ENCODE measurements around the gene BCL2L15.
"Not testable (repeated sequence)": the region's sequence is repeated elsewhere in the genome, so short reads cannot be mapped to it uniquely, and the experiment has no call there.

The BCL2L15 gene

GRCh38 chr1:113860891-113861290, 26.5 kb downstream of the BCL2L15 start:
- ATAC-seq, result no peak
- no peaks in the 10 kb centered on the region for H3K9me3 Mint-ChIP-seq
- DNase-seq (ENCODE audit: low spot score in 2 of 2), result no peak
- peaks cover 60% of the 10 kb centered on the region for H3K4me1 Mint-ChIP-seq
- peak overlapping the region; percentile 55 for H3K27ac Mint-ChIP-seq
- peak overlapping the region; percentile 35 for H3K4me3 Mint-ChIP-seq
- H3K36me3 Mint-ChIP-seq, result peaks cover 82% of the 10 kb centered on the region

- Mint-ChIP-seq H3K4me1 (peaks cover 64% of the 10 kb centered on the region), H3K9me3 (no peaks in the 10 kb centered on the region), H3K27ac (peak overlapping the region; percentile 55), H3K36me3 (peaks cover 82% of the 10 kb centered on the region), H3K4me3 (peak overlapping the region; percentile 36)
- ATAC-seq (peak; percentile 71), DNase-seq (ENCODE audit: low spot score in 2 of 2) (no peak)
Observed at GRCh38 chr1:113859478-113860175, 27.8 kb downstream of the BCL2L15 start.

GRCh38 chr1:113858982-113859381, 28.4 kb downstream of the BCL2L15 start:
- H3K27ac Mint-ChIP-seq, result peak overlapping the region; percentile 54
- H3K9me3 Mint-ChIP-seq, result no peaks in the 10 kb centered on the region
- H3K4me3 Mint-ChIP-seq, result peak overlapping the region; percentile 36
- peaks cover 82% of the 10 kb centered on the region for H3K36me3 Mint-ChIP-seq
- no peak for DNase-seq (ENCODE audit: low spot score in 2 of 2)
- ATAC-seq, result no peak
- peaks cover 64% of the 10 kb centered on the region for H3K4me1 Mint-ChIP-seq

GRCh38 chr1:113858418-113858817, 29.0 kb downstream of the BCL2L15 start:
- peaks cover 83% of the 10 kb centered on the region for H3K36me3 Mint-ChIP-seq
- ATAC-seq, result no peak
- H3K4me3 Mint-ChIP-seq, result no peak overlapping the region
- peak overlapping the region; percentile 54 for H3K27ac Mint-ChIP-seq
- H3K9me3 Mint-ChIP-seq, result no peaks in the 10 kb centered on the region
- no peak for DNase-seq (ENCODE audit: low spot score in 2 of 2)
- H3K4me1 Mint-ChIP-seq, result peaks cover 63% of the 10 kb centered on the region

- Mint-ChIP-seq H3K27ac (peak overlapping the region; percentile 54), H3K4me1 (peaks cover 57% of the 10 kb centered on the region), H3K4me3 (no peak overlapping the region), H3K36me3 (peaks cover 83% of the 10 kb centered on the region), H3K9me3 (no peaks in the 10 kb centered on the region)
- ATAC-seq (no peak), DNase-seq (ENCODE audit: low spot score in 2 of 2) (no peak)
Observed at GRCh38 chr1:113857776-113858175, 29.6 kb downstream of the BCL2L15 start.

- ATAC-seq (no peak), DNase-seq (ENCODE audit: low spot score in 2 of 2) (no peak)
- Mint-ChIP-seq H3K4me1 (peaks cover 44% of the 10 kb centered on the region), H3K9me3 (no peaks in the 10 kb centered on the region), H3K4me3 (no peak overlapping the region), H3K36me3 (peaks cover 90% of the 10 kb centered on the region), H3K27ac (peak overlapping the region; percentile 58)
Observed at GRCh38 chr1:113856401-113856790, 31.0 kb downstream of the BCL2L15 start.

- Mint-ChIP-seq H3K36me3 (peaks cover 96% of the 10 kb centered on the region), H3K4me3 (no peak overlapping the region), H3K4me1 (peaks cover 42% of the 10 kb centered on the region), H3K9me3 (no peaks in the 10 kb centered on the region), H3K27ac (peak overlapping the region; percentile 58)
- DNase-seq (ENCODE audit: low spot score in 2 of 2), result no peak
- ATAC-seq, result no peak
Observed at GRCh38 chr1:113855630-113856400, 31.6 kb downstream of the BCL2L15 start.

- H3K27ac Mint-ChIP-seq, result peak overlapping the region; percentile 8
Observed at GRCh38 chr1:113854234-113854633, 33.1 kb downstream of the BCL2L15 start.

GRCh38 chr1:113852694-113853093, 34.7 kb downstream of the BCL2L15 start:
- Mint-ChIP-seq H3K4me1 (peaks cover 35% of the 10 kb centered on the region), H3K36me3 (peaks cover 99% of the 10 kb centered on the region)
- ATAC-seq; H3K27ac Mint-ChIP-seq; H3K4me3 Mint-ChIP-seq; H3K9me3 Mint-ChIP-seq; DNase-seq (ENCODE audit: low spot score in 2 of 2): not testable (repeated sequence)

More at GRCh38 chr1:113854234-113854633, 33.1 kb downstream of the BCL2L15 start:
- ATAC-seq, result peak; percentile 70
- Mint-ChIP-seq H3K36me3 (peaks cover 99% of the 10 kb centered on the region), H3K4me3 (no peak overlapping the region), H3K4me1 (peaks cover 39% of the 10 kb centered on the region), H3K9me3 (no peaks in the 10 kb centered on the region)
- DNase-seq (ENCODE audit: low spot score in 2 of 2), result no peak

- H3K9me3 Mint-ChIP-seq, result no peaks in the 10 kb centered on the region
- no peak for DNase-seq (ENCODE audit: low spot score in 2 of 2)
- no peak overlapping the region for H3K4me3 Mint-ChIP-seq
- H3K4me1 Mint-ChIP-seq, result peaks cover 27% of the 10 kb centered on the region
- H3K36me3 Mint-ChIP-seq, result peaks cover 99% of the 10 kb centered on the region
- ATAC-seq, result no peak
- H3K27ac Mint-ChIP-seq, result peak overlapping the region; percentile 87
Observed at GRCh38 chr1:113850127-113850796, 37.1 kb downstream of the BCL2L15 start.

GRCh38 chr1:113849072-113849471, 38.3 kb downstream of the BCL2L15 start:
- H3K36me3 Mint-ChIP-seq, result peaks cover 99% of the 10 kb centered on the region
- H3K27ac Mint-ChIP-seq, result no peak overlapping the region
- peaks cover 17% of the 10 kb centered on the region for H3K4me1 Mint-ChIP-seq
- no peak for DNase-seq (ENCODE audit: low spot score in 2 of 2)
- H3K4me3 Mint-ChIP-seq, result no peak overlapping the region
- no peaks in the 10 kb centered on the region for H3K9me3 Mint-ChIP-seq
- ATAC-seq, result no peak

GRCh38 chr1:113846391-113847035, 40.9 kb downstream of the BCL2L15 start:
- DNase-seq (ENCODE audit: low spot score in 2 of 2), result no peak
- Mint-ChIP-seq H3K4me3 (no peak overlapping the region), H3K27ac (peak overlapping the region; percentile 36), H3K9me3 (no peaks in the 10 kb centered on the region), H3K36me3 (peaks cover 99% of the 10 kb centered on the region), H3K4me1 (peaks cover 15% of the 10 kb centered on the region)
- no peak for ATAC-seq

- ATAC-seq (no peak), DNase-seq (ENCODE audit: low spot score in 2 of 2) (no peak)
- Mint-ChIP-seq H3K27ac (peak overlapping the region; percentile 20), H3K4me3 (no peak overlapping the region), H3K36me3 (peaks cover 98% of the 10 kb centered on the region), H3K9me3 (no peaks in the 10 kb centered on the region), H3K4me1 (no peaks in the 10 kb centered on the region)
Observed at GRCh38 chr1:113836534-113836933, 50.8 kb downstream of the BCL2L15 start.

GRCh38 chr1:113835686-113836290, 51.6 kb downstream of the BCL2L15 start:
- DNase-seq (ENCODE audit: low spot score in 2 of 2) (no peak), ATAC-seq (no peak)
- H3K4me1 Mint-ChIP-seq, result no peaks in the 10 kb centered on the region
- no peaks in the 10 kb centered on the region for H3K9me3 Mint-ChIP-seq
- peak overlapping the region; percentile 20 for H3K27ac Mint-ChIP-seq
- H3K36me3 Mint-ChIP-seq, result peaks cover 98% of the 10 kb centered on the region
- H3K4me3 Mint-ChIP-seq, result no peak overlapping the region

- H3K27ac Mint-ChIP-seq, result no peak overlapping the region
- H3K4me3 Mint-ChIP-seq, result no peak overlapping the region
- peaks cover 98% of the 10 kb centered on the region for H3K36me3 Mint-ChIP-seq
- DNase-seq (ENCODE audit: low spot score in 2 of 2) (no peak), ATAC-seq (no peak)
- no peaks in the 10 kb centered on the region for H3K4me1 Mint-ChIP-seq
- no peaks in the 10 kb centered on the region for H3K9me3 Mint-ChIP-seq
Observed at GRCh38 chr1:113834716-113835115, 52.7 kb downstream of the BCL2L15 start.
